ENCODE results near the gene PFDN5. TPM values are rescaled to one million over a fixed set of nuclear protein-coding genes. Genes with fewer than 3 reads are reported as not detected.
"Not testable (repeated sequence)": the region's sequence is repeated elsewhere in the genome, so short reads cannot be mapped to it uniquely, and the experiment has no call there.

PFDN5 gene
- total RNA-seq, 1 experiment from 2014 or later, result 537 TPM

DNA sequence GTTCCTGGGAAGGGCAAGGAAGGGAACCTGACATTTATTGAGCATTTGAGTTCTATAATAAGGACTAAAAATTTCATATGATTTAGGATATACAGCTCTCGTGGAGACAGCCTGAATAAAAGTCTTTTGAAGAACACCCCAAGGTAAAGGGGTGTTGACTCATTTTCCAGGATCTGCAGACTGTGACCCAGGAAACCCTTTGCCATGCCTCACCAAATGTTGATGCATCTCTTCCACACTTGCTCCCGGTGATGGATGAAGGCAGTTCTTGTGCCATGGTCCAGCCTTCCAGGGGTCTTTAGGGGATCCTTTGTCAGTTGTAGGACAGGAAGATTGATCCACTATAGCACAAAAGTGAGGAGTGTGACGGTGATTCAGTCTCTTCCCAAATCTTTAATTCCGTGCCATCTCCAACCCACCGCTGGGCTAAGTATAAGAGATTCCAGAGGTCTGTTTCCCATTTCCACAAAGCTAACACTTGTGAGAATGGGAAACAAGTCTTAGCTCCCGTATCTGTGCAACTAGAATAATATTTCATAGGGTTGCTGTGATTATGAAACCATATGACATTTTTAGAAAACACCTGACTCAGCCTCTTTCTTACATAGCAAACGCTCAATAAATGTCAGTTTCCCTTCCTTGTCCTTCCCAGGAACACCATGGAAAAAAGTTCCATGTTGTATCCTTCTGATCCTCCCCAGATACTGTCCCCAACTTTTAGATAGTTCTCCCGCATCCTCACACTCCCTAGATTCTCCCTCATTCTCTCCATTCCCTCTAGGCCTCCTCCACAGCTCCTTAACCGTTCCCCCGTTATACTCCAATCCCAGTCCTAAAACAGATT is 25.2 kb downstream of the PFDN5 start:
- in situ Hi-C loops (cut with HindIII; ENCODE audit: low pct_unique_long_range_greater_than_20kb, low sequenced_read_pairs), result no loop called here
- no peak for DNase-seq (ENCODE audit: low read depth)

GRCh38 chr12:53324113-53324778 is 28.9 kb downstream of the PFDN5 start:
- in situ Hi-C loops (cut with HindIII; ENCODE audit: low pct_unique_long_range_greater_than_20kb, low sequenced_read_pairs), result no loop called here

DNA sequence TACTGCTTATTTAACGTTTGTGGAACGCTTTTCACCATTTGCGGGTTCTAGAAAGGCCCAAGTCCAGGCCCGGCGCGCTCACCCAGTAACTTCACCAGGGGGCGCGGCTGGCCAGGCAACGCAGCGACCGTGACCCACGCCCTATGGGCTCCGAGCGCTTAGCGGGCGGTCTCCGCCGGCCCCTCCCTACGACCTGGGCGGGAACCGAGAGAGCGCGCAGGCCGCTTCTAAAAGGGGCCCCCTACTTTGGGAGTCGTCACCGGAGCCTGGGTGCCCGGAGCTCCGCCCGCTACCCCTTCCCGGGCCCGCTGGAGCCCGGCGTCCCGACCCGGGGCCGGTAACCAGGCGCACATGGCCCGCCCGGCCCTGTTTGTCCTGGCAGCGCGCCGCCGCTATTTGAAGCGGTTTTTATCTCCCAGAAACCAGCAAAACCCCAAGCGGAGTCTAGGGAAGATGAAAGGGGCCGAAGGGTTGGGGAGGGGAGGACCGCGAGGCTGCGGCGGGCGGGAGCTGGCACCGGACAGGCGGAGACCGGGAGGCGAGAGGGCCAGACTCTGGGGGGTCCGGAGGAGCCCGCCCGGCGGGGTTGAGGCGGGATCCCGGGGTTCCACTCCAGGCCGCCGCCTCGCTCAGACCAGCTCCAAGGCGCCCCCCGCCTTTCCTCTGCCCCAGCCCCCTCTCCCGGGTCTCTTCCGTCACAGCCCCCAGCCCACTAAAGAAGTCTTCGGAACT is 29.6 kb downstream of the PFDN5 start:
- DNase-seq (ENCODE audit: low read depth), result peak; percentile 93
- in situ Hi-C loops (cut with HindIII; ENCODE audit: low pct_unique_long_range_greater_than_20kb, low sequenced_read_pairs), result no loop called here

More at GRCh38 chr12:53324113-53324778, 28.9 kb downstream of the PFDN5 start:
- DNase-seq (ENCODE audit: low read depth), result no peak

DNA sequence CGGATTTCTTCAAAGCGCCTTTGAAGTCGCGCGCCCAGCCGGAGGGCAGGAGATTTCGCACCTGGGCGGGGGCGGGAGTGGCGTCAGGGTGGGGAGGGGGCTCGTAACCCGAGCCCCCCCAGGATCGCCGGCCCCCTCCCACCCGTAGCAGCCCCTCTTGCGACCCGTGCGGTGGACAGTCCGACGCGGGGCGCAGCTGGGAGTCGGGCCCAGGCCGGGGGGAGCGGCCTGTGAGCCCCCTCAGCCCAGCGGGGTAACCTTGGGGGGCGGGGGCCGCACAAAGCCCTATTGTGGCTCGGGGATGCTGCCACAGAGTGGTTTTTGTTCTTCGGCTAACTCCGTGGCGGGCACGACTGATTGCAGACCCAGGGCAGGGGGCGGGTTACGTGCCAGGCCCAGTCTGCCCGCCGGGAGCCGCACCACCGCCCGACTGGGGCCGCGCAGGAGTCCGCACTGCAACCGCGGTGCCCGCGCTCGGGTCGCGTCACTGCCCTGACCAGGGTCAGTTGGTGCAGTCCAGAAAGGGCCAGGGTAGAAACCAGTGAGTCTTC is 30.2 kb downstream of the PFDN5 start:
- no peak for DNase-seq (ENCODE audit: low read depth)

DNA sequence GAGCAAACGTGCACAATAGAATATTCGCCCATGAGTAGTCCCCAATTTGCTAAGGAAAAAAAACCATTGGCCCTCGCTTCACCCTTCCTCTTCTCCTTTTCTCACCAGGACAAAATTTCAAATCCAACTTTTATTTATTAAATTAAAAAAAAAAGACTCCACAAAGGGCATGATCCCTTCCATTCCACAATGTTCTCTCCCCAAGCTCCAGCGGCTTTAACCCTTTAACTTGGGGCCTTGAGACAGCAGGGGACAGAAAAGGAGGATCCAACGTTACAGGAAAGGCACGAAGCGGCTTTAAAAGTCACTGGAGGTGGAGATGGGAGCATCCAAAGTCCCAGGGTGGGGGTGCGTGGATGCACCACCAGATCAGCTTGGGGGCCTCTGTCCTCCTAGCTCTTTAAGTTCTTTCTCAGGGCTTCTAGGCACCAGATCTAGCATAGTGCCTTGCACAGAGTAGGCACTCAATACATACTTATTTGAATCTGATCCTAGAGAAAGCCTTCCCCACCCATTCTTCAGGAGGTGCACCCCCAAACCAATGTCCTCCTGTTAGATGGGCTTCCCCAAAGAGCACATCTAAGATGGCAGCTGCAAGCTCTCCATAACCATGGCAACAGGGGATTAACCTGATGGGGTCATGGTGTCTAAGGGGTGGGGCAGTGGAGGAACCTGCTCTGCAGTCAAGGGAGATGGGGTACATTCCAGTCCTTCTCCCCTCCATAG is 31.3 kb downstream of the PFDN5 start:
- in situ Hi-C loops (cut with HindIII; ENCODE audit: low pct_unique_long_range_greater_than_20kb, low sequenced_read_pairs), result no loop called here
- no peak for DNase-seq (ENCODE audit: low read depth)

More for the DNA sequence above, 30.2 kb downstream of the PFDN5 start:
- in situ Hi-C loops (cut with HindIII; ENCODE audit: low pct_unique_long_range_greater_than_20kb, low sequenced_read_pairs), result no loop called here

DNA sequence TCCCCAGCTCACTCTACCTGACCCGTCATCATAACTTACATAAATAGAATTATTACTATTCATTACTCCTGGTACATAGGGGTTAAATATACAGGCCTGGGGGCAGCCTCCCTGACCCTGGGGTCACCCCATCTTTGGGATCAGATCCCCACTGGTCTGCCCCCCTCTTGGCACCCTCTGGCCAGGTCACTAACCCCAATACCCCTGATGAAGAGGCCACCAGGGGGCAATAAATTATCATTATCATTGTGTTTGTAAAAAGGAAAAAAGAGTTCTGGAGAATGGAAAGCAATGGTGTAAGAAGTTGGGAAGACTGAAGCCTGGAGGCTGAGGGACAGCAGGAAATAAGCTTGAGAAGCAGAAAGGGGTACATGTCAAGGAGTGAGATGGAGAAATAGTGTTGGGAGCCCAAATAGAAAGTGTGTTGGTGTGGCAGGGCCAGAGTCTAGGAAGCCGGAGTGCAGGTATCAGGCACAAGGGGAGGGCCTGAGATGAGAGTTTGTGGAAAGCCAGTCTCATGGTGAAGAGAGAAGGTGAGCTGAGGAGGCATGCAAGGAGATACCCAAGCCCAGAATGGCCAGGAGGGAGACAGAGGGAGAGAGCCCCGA is 32.2 kb downstream of the PFDN5 start:
- DNase-seq (ENCODE audit: low read depth), result peak; percentile 45
- in situ Hi-C loops (cut with HindIII; ENCODE audit: low pct_unique_long_range_greater_than_20kb, low sequenced_read_pairs), result no loop called here

DNA sequence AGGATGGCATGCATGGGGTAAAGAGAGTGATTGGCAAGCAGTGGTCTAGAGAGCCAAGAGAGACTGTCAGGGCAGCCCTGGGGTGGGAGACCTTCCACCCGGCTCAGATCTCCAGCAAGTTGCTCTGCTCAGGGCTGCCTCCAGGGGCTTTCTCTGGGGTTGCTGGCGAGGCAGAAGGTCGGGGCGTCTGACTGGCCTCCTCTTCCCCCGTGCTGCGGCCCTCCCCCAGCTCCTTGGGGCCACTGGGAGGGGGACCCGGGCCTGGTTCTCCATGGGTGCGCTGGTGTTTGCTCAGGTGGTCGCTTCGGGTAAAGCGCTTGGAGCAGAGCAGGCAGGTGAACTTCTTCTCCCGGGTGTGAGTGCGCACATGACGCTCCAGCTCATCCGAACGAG is 32.7 kb downstream of the PFDN5 start:
- in situ Hi-C loops (cut with HindIII; ENCODE audit: low pct_unique_long_range_greater_than_20kb, low sequenced_read_pairs), result no loop called here
- DNase-seq (ENCODE audit: low read depth), result no peak

- in situ Hi-C loops (cut with HindIII; ENCODE audit: low pct_unique_long_range_greater_than_20kb, low sequenced_read_pairs), result no loop called here
- DNase-seq (ENCODE audit: low read depth), result no peak
These were observed 35.3 kb downstream of the PFDN5 start for GRCh38 chr12:53330671-53331070.

- in situ Hi-C loops (cut with HindIII; ENCODE audit: low pct_unique_long_range_greater_than_20kb, low sequenced_read_pairs); DNase-seq (ENCODE audit: low read depth): not testable (repeated sequence)
These were observed 37.0 kb downstream of the PFDN5 start for GRCh38 chr12:53332339-53332738.

GRCh38 chr12:53332744-53333143 is 37.4 kb downstream of the PFDN5 start:
- no peak for DNase-seq (ENCODE audit: low read depth)
- in situ Hi-C loops (cut with HindIII; ENCODE audit: low pct_unique_long_range_greater_than_20kb, low sequenced_read_pairs), result no loop called here

- no peak for DNase-seq (ENCODE audit: low read depth)
These were observed 37.9 kb downstream of the PFDN5 start for GRCh38 chr12:53333289-53333688.

GRCh38 chr12:53333845-53334244 is 38.5 kb downstream of the PFDN5 start:
- in situ Hi-C loops (cut with HindIII; ENCODE audit: low pct_unique_long_range_greater_than_20kb, low sequenced_read_pairs), result no loop called here
- no peak for DNase-seq (ENCODE audit: low read depth)

More at GRCh38 chr12:53333289-53333688, 37.9 kb downstream of the PFDN5 start:
- in situ Hi-C loops (cut with HindIII; ENCODE audit: low pct_unique_long_range_greater_than_20kb, low sequenced_read_pairs), result no loop called here

DNA sequence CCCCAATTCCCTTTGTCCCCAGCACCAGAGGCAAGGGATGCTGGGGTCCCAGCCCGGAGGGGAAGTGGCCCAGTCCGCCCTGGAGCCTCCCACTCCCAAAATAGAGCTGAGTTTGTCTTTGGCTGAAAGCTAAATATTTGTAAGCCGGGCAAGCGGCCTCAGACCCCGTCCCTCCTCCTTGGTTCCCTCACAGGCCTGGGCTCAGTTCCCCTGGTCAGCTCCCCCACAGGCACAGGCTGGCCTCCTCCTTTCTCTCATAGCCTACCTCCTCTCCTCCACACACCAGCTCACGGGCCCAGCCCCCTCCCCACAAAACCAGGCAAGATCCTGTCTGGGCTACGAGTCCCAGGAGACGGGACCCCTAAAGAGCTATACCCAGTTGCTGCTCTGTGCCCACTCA is 39.5 kb downstream of the PFDN5 start:
- no peak for DNase-seq (ENCODE audit: low read depth)
- in situ Hi-C loops (cut with HindIII; ENCODE audit: low pct_unique_long_range_greater_than_20kb, low sequenced_read_pairs), result no loop called here

DNA sequence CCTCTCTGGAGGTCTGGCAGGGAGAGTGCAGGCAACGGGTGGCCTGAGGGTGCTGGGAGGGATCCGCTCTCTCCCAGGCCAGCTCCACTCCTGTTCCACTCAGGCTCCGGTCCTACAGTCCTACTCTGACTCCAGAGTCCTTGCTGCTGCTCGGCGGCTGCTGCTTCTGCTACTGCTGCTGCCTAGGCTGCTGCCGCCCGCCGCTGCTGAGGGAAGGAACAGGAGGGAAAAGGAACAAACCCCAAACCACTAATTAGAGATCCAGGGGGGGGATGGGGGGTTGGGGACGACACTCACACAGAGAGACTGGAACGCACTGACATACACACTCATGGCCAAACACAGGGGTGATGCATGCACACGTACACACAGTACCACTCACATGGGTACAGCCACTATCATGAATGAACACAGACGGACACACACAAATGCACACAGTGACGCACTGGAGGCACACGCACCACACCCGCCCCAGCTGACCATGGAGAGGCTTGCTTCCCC is 40.9 kb downstream of the PFDN5 start, which contains the start of gene SP7:
SP7 (minus strand) TSS at position 174 of the 501 bp plus-strand sequence. CDS start 708 bp downstream, outside the sequence.
- no peak for DNase-seq (ENCODE audit: low read depth)
- in situ Hi-C loops (cut with HindIII; ENCODE audit: low pct_unique_long_range_greater_than_20kb, low sequenced_read_pairs), result no loop called here

DNA sequence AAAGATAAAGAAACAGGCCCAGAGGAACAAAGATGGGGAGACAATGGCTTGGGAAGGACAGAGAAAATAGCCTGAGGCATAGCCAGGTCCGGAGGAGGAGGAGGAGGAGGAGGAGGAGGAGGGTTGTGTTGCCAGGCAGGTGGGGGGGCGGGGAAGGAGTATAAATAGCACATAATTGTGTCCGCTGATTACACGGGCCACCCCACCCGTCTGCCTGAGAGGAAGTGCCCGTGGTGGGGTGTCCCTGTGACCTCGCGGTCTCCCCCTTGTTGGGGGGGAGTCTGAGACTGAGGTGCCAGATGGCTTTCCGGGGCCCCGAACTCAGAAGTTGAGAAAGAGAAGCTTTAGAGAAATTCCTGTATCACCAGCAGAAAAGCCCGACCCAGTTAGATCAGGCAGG is 42.7 kb downstream of the PFDN5 start:
- no peak for DNase-seq (ENCODE audit: low read depth)
- in situ Hi-C loops (cut with HindIII; ENCODE audit: low pct_unique_long_range_greater_than_20kb, low sequenced_read_pairs), result no loop called here

- in situ Hi-C loops (cut with HindIII; ENCODE audit: low pct_unique_long_range_greater_than_20kb, low sequenced_read_pairs), result no loop called here
- no peak for DNase-seq (ENCODE audit: low read depth)
These were observed 43.6 kb downstream of the PFDN5 start for GRCh38 chr12:53338916-53339315.

DNA sequence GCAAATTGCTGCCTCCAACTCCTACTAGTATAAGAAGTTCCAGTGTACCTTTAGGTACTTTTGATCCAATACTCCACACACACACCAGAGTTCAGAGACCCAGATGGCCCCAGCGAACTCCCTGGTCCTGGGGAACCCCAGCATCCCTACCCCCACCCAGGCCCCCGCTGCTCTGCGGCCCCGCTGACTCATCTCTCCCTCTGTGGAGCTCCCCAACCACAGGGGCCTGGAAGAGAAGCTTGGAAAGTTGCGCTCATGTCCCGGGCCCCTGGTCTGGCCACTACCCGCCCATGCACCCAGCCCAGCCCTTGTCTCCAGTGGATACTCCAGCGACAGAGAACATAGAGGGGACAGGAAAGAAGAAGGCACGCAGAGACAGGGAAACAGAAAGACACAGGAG is 45.1 kb downstream of the PFDN5 start:
- in situ Hi-C loops (cut with HindIII; ENCODE audit: low pct_unique_long_range_greater_than_20kb, low sequenced_read_pairs), result loop anchor here (10.0 kb wide), 1 partner anchor 84 kb away; the partner anchor contains the start of gene AMHR2
- no peak for DNase-seq (ENCODE audit: low read depth)

Measured in Caki2 (cell line).